Measurements from ENCODE around the gene ABHD14A. TPM values are rescaled to one million over a fixed set of nuclear protein-coding genes. Genes with fewer than 3 reads are reported as not detected.
"Not testable (repeated sequence)": the region's sequence is repeated elsewhere in the genome, so short reads cannot be mapped to it uniquely, and the experiment has no call there.

The ABHD14A gene
- total and polyA plus RNA-seq, 9 donors, result 5.1 to 36.1 (median 27.4) TPM

GRCh38 chr3:51985063-51985462 is 10.2 kb downstream of the ABHD14A start:
- intact Hi-C loops (cut with DNase I), result no loop called here
- peaks cover 9% of the 10 kb centered on the region for H3K4me1 ChIP-seq (ENCODE audit: insufficient read depth)
- no peaks in the 10 kb centered on the region for H3K27me3 ChIP-seq
- no peak overlapping the region for H3K4me3 ChIP-seq
- no peaks in the 10 kb centered on the region for H3K9me3 ChIP-seq
- DNase-seq, result no peak
- H3K36me3 ChIP-seq, result no peaks in the 10 kb centered on the region
- TF ChIP-seq CTCF (IDR thresholded peaks at IDR 0.05), result no peak
- no peak for TF ChIP-seq POLR2A (IDR thresholded peaks at IDR 0.05)
- no peak for TF ChIP-seq EP300 (IDR thresholded peaks at IDR 0.05)
- no peak overlapping the region for H3K27ac ChIP-seq
- 77 to 84% (median 78%) methylated on average over 6 of the region's 6 CpGs for WGBS, 3 donors

GRCh38 chr3:51986010-51986947 is 11.4 kb downstream of the ABHD14A start:
- H3K9me3 ChIP-seq, result no peaks in the 10 kb centered on the region

GRCh38 chr3:51987568-51987967 is 12.7 kb downstream of the ABHD14A start:
- no peak for TF ChIP-seq POLR2A (IDR thresholded peaks at IDR 0.05)
- no peak for TF ChIP-seq CTCF (IDR thresholded peaks at IDR 0.05)
- no peak for TF ChIP-seq EP300 (IDR thresholded peaks at IDR 0.05)
- H3K4me3 ChIP-seq, result no peak overlapping the region
- no peak overlapping the region for H3K27ac ChIP-seq
- H3K27me3 ChIP-seq, result no peaks in the 10 kb centered on the region
- DNase-seq, result peak in 1 of 5 donors; percentile 12
- intact Hi-C loops (cut with DNase I), result no loop called here
- H3K4me1 ChIP-seq (ENCODE audit: insufficient read depth), result peaks cover 7% of the 10 kb centered on the region
- 80 to 87% (median 83%) methylated on average over 7 of the region's 7 CpGs for WGBS, 3 donors
- no peaks in the 10 kb centered on the region for H3K36me3 ChIP-seq
- no peaks in the 10 kb centered on the region for H3K9me3 ChIP-seq

More at GRCh38 chr3:51986010-51986947, 11.4 kb downstream of the ABHD14A start:
- no peaks in the 10 kb centered on the region for H3K36me3 ChIP-seq
- 77 to 79% (median 79%) methylated on average over 11 to 12 of the region's 12 CpGs for WGBS, 3 donors
- no peak for TF ChIP-seq EP300 (IDR thresholded peaks at IDR 0.05)
- TF ChIP-seq CTCF (IDR thresholded peaks at IDR 0.05), result no peak
- no peak for TF ChIP-seq POLR2A (IDR thresholded peaks at IDR 0.05)
- intact Hi-C loops (cut with DNase I), result no loop called here
- no peaks in the 10 kb centered on the region for H3K27me3 ChIP-seq
- H3K4me3 ChIP-seq, result no peak overlapping the region
- no peak for DNase-seq
- peaks cover 9% of the 10 kb centered on the region for H3K4me1 ChIP-seq (ENCODE audit: insufficient read depth)
- no peak overlapping the region for H3K27ac ChIP-seq

GRCh38 chr3:51988286-51989146 is 13.7 kb downstream of the ABHD14A start:
- intact Hi-C loops (cut with DNase I), result no loop called here
- H3K4me1 ChIP-seq (ENCODE audit: insufficient read depth), result peaks cover 7% of the 10 kb centered on the region
- H3K27ac ChIP-seq, result no peak overlapping the region
- TF ChIP-seq POLR2A (IDR thresholded peaks at IDR 0.05), result no peak
- TF ChIP-seq EP300 (IDR thresholded peaks at IDR 0.05), result no peak
- no peak for TF ChIP-seq CTCF (IDR thresholded peaks at IDR 0.05)
- no peak overlapping the region for H3K4me3 ChIP-seq
- H3K9me3 ChIP-seq, result no peaks in the 10 kb centered on the region
- no peaks in the 10 kb centered on the region for H3K27me3 ChIP-seq
- no peak for DNase-seq
- 67 to 72% (median 68%) methylated on average over 15 of the region's 15 CpGs for WGBS, 3 donors
- H3K36me3 ChIP-seq, result no peaks in the 10 kb centered on the region

GRCh38 chr3:51990501-51990971 is 15.7 kb downstream of the ABHD14A start:
- H3K36me3 ChIP-seq; H3K9me3 ChIP-seq; H3K4me3 ChIP-seq; H3K4me1 ChIP-seq (ENCODE audit: insufficient read depth); intact Hi-C loops (cut with DNase I); H3K27ac ChIP-seq; H3K27me3 ChIP-seq; DNase-seq: not testable (repeated sequence)
- WGBS, 3 donors, result 56 to 67% (median 56%) methylated on average over 37 to 38 of the region's 38 CpGs

Measured in ovary (tissue), 9 donors.